Activated T-helper 1 cell treated with anti-CD3 and anti-CD28 coated beads, Interleukin-12 subunit alpha, Interleukin-12 subunit beta, Interleukin-2, Interleukin-4 antibody, amounts not matched to agents 30 ng/mL and 10 ng/mL and 1 ng/mL, durations not matched to agents 14 hours and 24 hours and 36 hours (primary cell): Measurements from ENCODE around the gene ZDHHC3. TPM values are rescaled to one million over a fixed set of nuclear protein-coding genes. Genes with fewer than 3 reads are reported as not detected.

Experiments used
- DNase-seq: peaks from one replicate; pipeline ENCODE4 v3.0.0; 2021; ENCODE audit warnings: low spot score
- H3K27ac Mint-ChIP-seq: one replicate; pipeline ENCODE4 v1.8.0; 2021; ENCODE audit warnings: mild to moderate bottlenecking, mixed read lengths
- H3K27me3 Mint-ChIP-seq: one replicate; pipeline ENCODE4 v1.8.0; 2022; ENCODE audit warnings: mild to moderate bottlenecking, moderate library complexity, mixed read lengths; ENCODE audit not compliant: insufficient read depth
- H3K36me3 Mint-ChIP-seq: one replicate; pipeline ENCODE4 v1.8.0; 2021; ENCODE audit warnings: low read depth, mixed read lengths
- H3K4me1 Mint-ChIP-seq: one replicate; pipeline ENCODE4 v1.8.0; 2021; ENCODE audit warnings: low read depth, mixed read lengths
- H3K4me3 Mint-ChIP-seq: one replicate; pipeline ENCODE4 v1.8.0; 2021; ENCODE audit warnings: mild to moderate bottlenecking, moderate library complexity, mixed read lengths
- H3K9me3 Mint-ChIP-seq: one replicate; pipeline ENCODE4 v1.8.0; 2021; ENCODE audit warnings: mixed read lengths
- intact Hi-C: fragments of 100-400 bp; cut with micrococcal nuclease; formaldehyde crosslinking; loops from one replicate; pipeline ENCODE4 v1.15.1; 2024
- total RNA-seq: library from RNA; stranded (reverse); gene quantifications from 2 replicates; pipeline ENCODE4 v1.2.3, GENCODE V29; 2022

ZDHHC3 gene
- total RNA-seq, 1 donor from 2014 or later, result 46.6 TPM

DNA sequence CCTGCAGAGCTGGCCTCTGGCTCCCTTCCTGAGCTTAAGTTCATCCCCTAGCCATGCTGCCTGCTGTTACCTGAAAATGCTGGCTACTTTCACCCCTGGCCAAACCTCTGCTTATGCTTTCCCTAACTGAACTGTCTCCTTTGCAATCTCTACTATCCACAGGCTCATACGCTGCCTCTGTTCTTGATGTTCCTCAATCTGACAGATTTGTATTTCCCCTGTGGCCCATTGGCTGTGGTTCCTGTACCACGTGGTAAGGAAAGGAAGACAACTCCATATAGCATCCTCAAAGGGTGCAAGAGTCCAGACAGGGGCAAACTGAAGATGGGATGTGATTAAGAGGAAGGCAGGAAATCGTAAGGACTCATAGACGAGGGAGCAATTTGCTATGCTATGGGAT, 68.4 kb downstream of the ZDHHC3 start:
- Mint-ChIP-seq H3K9me3 (no peaks in the 10 kb centered on the region), H3K27ac (no peak overlapping the region), H3K27me3 (peaks cover 9% of the 10 kb centered on the region), H3K36me3 (no peaks in the 10 kb centered on the region), H3K4me1 (no peaks in the 10 kb centered on the region), H3K4me3 (no peak overlapping the region)
- intact Hi-C loops, result no loop called here
- DNase-seq, result no peak

DNA sequence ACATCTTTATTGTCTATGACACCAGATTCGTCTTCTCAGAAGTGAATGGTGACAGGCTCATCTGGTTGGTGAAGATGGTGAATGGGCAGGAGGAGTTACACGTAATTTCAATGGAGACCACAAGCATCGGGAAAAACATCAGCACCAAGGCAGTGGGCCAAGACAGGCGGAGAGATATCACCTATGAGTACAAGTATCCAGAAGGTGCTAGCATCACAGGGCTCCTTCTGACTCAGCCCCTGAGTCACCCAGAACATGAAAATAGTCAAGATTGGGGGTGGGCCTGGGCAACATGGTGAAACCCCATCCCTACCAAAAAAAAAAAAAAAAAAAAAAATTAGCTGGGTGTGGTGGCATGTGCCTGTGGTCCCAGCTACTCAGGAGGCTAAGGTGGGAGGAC, 69.0 kb downstream of the ZDHHC3 start:
- intact Hi-C loops, result no loop called here
- no peak overlapping the region for H3K4me3 Mint-ChIP-seq
- H3K27ac Mint-ChIP-seq, result no peak overlapping the region
- H3K27me3 Mint-ChIP-seq, result peaks cover 9% of the 10 kb centered on the region
- no peaks in the 10 kb centered on the region for H3K9me3 Mint-ChIP-seq
- no peaks in the 10 kb centered on the region for H3K4me1 Mint-ChIP-seq
- no peak for DNase-seq
- H3K36me3 Mint-ChIP-seq, result no peaks in the 10 kb centered on the region

GRCh38 chr3:44905446-44906157, 70.4 kb downstream of the ZDHHC3 start:
- Mint-ChIP-seq H3K27me3 (peaks cover 7% of the 10 kb centered on the region), H3K4me1 (no peaks in the 10 kb centered on the region), H3K9me3 (no peaks in the 10 kb centered on the region), H3K27ac (no peak overlapping the region), H3K4me3 (no peak overlapping the region), H3K36me3 (no peaks in the 10 kb centered on the region)
- intact Hi-C loops, result no loop called here
- DNase-seq, result no peak

GRCh38 chr3:44903751-44904150, 72.2 kb downstream of the ZDHHC3 start:
- intact Hi-C loops, result no loop called here
- Mint-ChIP-seq H3K4me3 (no peak overlapping the region), H3K27ac (no peak overlapping the region), H3K27me3 (peaks cover 4% of the 10 kb centered on the region), H3K9me3 (no peaks in the 10 kb centered on the region), H3K4me1 (no peaks in the 10 kb centered on the region), H3K36me3 (no peaks in the 10 kb centered on the region)
- no peak for DNase-seq

- H3K4me3 Mint-ChIP-seq, result no peak overlapping the region
- no peaks in the 10 kb centered on the region for H3K4me1 Mint-ChIP-seq
- DNase-seq, result no peak
- no peak overlapping the region for H3K27ac Mint-ChIP-seq
- H3K9me3 Mint-ChIP-seq, result no peaks in the 10 kb centered on the region
- H3K27me3 Mint-ChIP-seq, result peaks cover 3% of the 10 kb centered on the region
- H3K36me3 Mint-ChIP-seq, result no peaks in the 10 kb centered on the region
- intact Hi-C loops, result no loop called here
Observed at GRCh38 chr3:44903314-44903713, 72.7 kb downstream of the ZDHHC3 start.

GRCh38 chr3:44902628-44903027, 73.3 kb downstream of the ZDHHC3 start:
- intact Hi-C loops, result no loop called here
- no peaks in the 10 kb centered on the region for H3K9me3 Mint-ChIP-seq
- H3K27me3 Mint-ChIP-seq, result no peaks in the 10 kb centered on the region
- DNase-seq, result no peak
- H3K36me3 Mint-ChIP-seq, result no peaks in the 10 kb centered on the region
- no peak overlapping the region for H3K27ac Mint-ChIP-seq
- no peaks in the 10 kb centered on the region for H3K4me1 Mint-ChIP-seq
- H3K4me3 Mint-ChIP-seq, result no peak overlapping the region

GRCh38 chr3:44899683-44900367, 76.1 kb downstream of the ZDHHC3 start:
- DNase-seq, result no peak
- no peak overlapping the region for H3K4me3 Mint-ChIP-seq
- no peak overlapping the region for H3K27ac Mint-ChIP-seq
- H3K4me1 Mint-ChIP-seq, result no peaks in the 10 kb centered on the region
- no peaks in the 10 kb centered on the region for H3K9me3 Mint-ChIP-seq
- no peaks in the 10 kb centered on the region for H3K27me3 Mint-ChIP-seq
- intact Hi-C loops, result no loop called here
- no peaks in the 10 kb centered on the region for H3K36me3 Mint-ChIP-seq

- no peaks in the 10 kb centered on the region for H3K36me3 Mint-ChIP-seq
- intact Hi-C loops, result no loop called here
- no peak for DNase-seq
- no peak overlapping the region for H3K4me3 Mint-ChIP-seq
- H3K27ac Mint-ChIP-seq, result no peak overlapping the region
- H3K27me3 Mint-ChIP-seq, result no peaks in the 10 kb centered on the region
- H3K4me1 Mint-ChIP-seq, result no peaks in the 10 kb centered on the region
- no peaks in the 10 kb centered on the region for H3K9me3 Mint-ChIP-seq
Observed at GRCh38 chr3:44896440-44896839, 79.5 kb downstream of the ZDHHC3 start.

GRCh38 chr3:44894485-44894884, 81.5 kb downstream of the ZDHHC3 start:
- DNase-seq, result no peak
- H3K9me3 Mint-ChIP-seq, result no peaks in the 10 kb centered on the region
- H3K27me3 Mint-ChIP-seq, result peaks cover 3% of the 10 kb centered on the region
- H3K4me3 Mint-ChIP-seq, result no peak overlapping the region
- intact Hi-C loops, result no loop called here
- H3K27ac Mint-ChIP-seq, result no peak overlapping the region
- no peaks in the 10 kb centered on the region for H3K4me1 Mint-ChIP-seq
- no peaks in the 10 kb centered on the region for H3K36me3 Mint-ChIP-seq

DNA sequence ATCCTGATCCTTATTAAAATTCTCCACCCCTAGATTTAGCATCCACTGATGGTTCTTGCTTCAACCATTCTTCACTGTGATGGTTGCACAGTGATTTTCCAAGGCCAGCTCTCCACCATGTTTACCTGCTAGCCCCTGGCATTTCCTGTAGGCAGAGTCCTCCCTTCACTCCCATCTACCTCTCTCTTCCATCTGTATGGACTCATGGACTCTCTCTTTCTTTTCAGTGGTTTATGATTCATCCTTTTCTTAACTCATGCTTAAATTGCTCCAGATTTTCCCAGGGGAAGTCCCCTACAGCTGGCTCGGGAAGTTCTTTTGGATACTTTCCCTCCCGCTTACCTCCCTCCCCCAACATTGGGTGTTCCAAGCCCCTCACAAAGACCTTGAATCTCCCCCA, 82.9 kb downstream of the ZDHHC3 start:
- Mint-ChIP-seq H3K36me3 (no peaks in the 10 kb centered on the region), H3K27ac (no peak overlapping the region), H3K9me3 (no peaks in the 10 kb centered on the region), H3K27me3 (peaks cover 3% of the 10 kb centered on the region), H3K4me3 (no peak overlapping the region), H3K4me1 (no peaks in the 10 kb centered on the region)
- intact Hi-C loops, result no loop called here
- DNase-seq, result no peak

GRCh38 chr3:44892689-44893088, 83.3 kb downstream of the ZDHHC3 start:
- intact Hi-C loops, result no loop called here
- Mint-ChIP-seq H3K9me3 (no peaks in the 10 kb centered on the region), H3K36me3 (no peaks in the 10 kb centered on the region), H3K27me3 (peaks cover 3% of the 10 kb centered on the region), H3K4me3 (no peak overlapping the region), H3K4me1 (no peaks in the 10 kb centered on the region), H3K27ac (no peak overlapping the region)
- DNase-seq, result no peak

GRCh38 chr3:44890852-44891251, 85.1 kb downstream of the ZDHHC3 start:
- Mint-ChIP-seq H3K27me3 (peaks cover 7% of the 10 kb centered on the region), H3K9me3 (no peaks in the 10 kb centered on the region), H3K4me3 (no peak overlapping the region), H3K27ac (no peak overlapping the region), H3K36me3 (no peaks in the 10 kb centered on the region), H3K4me1 (no peaks in the 10 kb centered on the region)
- intact Hi-C loops, result no loop called here
- DNase-seq, result no peak

GRCh38 chr3:44890258-44890657, 85.7 kb downstream of the ZDHHC3 start:
- intact Hi-C loops, result no loop called here
- H3K27ac Mint-ChIP-seq, result no peak overlapping the region
- H3K4me3 Mint-ChIP-seq, result no peak overlapping the region
- peaks cover 11% of the 10 kb centered on the region for H3K27me3 Mint-ChIP-seq
- no peak for DNase-seq
- H3K9me3 Mint-ChIP-seq, result no peaks in the 10 kb centered on the region
- no peaks in the 10 kb centered on the region for H3K4me1 Mint-ChIP-seq
- no peaks in the 10 kb centered on the region for H3K36me3 Mint-ChIP-seq
